Panc1 (cell line): Measurements from ENCODE around the gene SLIT1. TPM values are rescaled to one million over a fixed set of nuclear protein-coding genes. Genes with fewer than 3 reads are reported as not detected.

Experiments used
- ATAC-seq: fragments of 200-7000 bp; cut with Tn5 transposase; 2 replicates; pipeline ENCODE4 v1.9.1; 2020; ENCODE audit warnings: mild to moderate bottlenecking, moderate library complexity
- BruUV-seq: library from RNA; stranded (reverse); fragments of 400-500 nt; replicated peaks from 2 replicates; lab custom pipeline; 2021; lab: Mats Ljungman, UMichigan
- CTCF ChIA-PET: fragments of 300-600 bp; sonication (Branson Sonifier 250); formaldehyde crosslinking; loops from one replicate; lab custom pipeline; 2022; ENCODE audit warnings: antibody characterized with exemption; lab: Charles Lee
- POLR2A ChIA-PET: fragments of 300-600 bp; sonication (Branson Sonifier 250); formaldehyde crosslinking; loops from one replicate; lab custom pipeline; 2022; ENCODE audit warnings: antibody characterized with exemption; lab: Charles Lee
- DNase-seq: peaks from one replicate; pipeline ENCODE4 v3.0.0-alpha.2; 2010; ENCODE audit warnings: low read depth, low spot score
- H3K27ac ChIP-seq: 2 replicates; pipeline ENCODE4 v1.5.1; 2011; ENCODE audit warnings: mild to moderate bottlenecking, low read length, inconsistent platforms
- H3K27me3 ChIP-seq: fragments of 200-500 bp; sonication (Bioruptor generic); 2 replicates; pipeline ENCODE4 v1.6.0; 2014; ENCODE audit warnings: low read length, inconsistent platforms; ENCODE audit not compliant: control insufficient read depth, insufficient read depth
- H3K36me3 ChIP-seq: fragments of 200-500 bp; sonication (Bioruptor generic); 2 replicates; pipeline ENCODE4 v1.5.1; 2014; ENCODE audit warnings: inconsistent platforms, mild to moderate bottlenecking, low read length, moderate library complexity; ENCODE audit not compliant: control insufficient read depth, insufficient read depth
- H3K4me1 ChIP-seq: 2 replicates; pipeline ENCODE4 v1.5.1; 2011; ENCODE audit warnings: inconsistent platforms, mild to moderate bottlenecking, low read length, moderate library complexity; ENCODE audit not compliant: control insufficient read depth, insufficient read depth
- H3K4me3 ChIP-seq, 2 experiments: 2 replicates each; pipeline ENCODE4 v1.5.1; 2011 to 2012; ENCODE audit warnings: low read depth in 2 of 2, low read length in 2 of 2, mild to moderate bottlenecking in 2 of 2, inconsistent platforms in 1 of 2, moderate library complexity in 1 of 2
- H3K9me3 ChIP-seq: fragments of 200-500 bp; sonication (Bioruptor generic); 2 replicates; pipeline ENCODE4 v1.5.1; 2014; ENCODE audit warnings: low read depth, mild to moderate bottlenecking, inconsistent platforms, low read length, moderate library complexity; ENCODE audit not compliant: control insufficient read depth, insufficient read depth
- POLR2AphosphoS5 ChIP-seq: IDR thresholded peaks from 2 replicates; pipeline ENCODE4 v1.6.1; 2012; ENCODE audit warnings: mild to moderate bottlenecking, low read depth, low read length, moderate library complexity
- SIN3A ChIP-seq: IDR thresholded peaks from 2 replicates; pipeline ENCODE4 v1.6.1; 2012; ENCODE audit warnings: low read depth, mild to moderate bottlenecking, low read length, moderate library complexity, borderline replicate concordance; ENCODE audit not compliant: insufficient read depth
- TCF7L2 ChIP-seq: IDR thresholded peaks from 2 replicates; pipeline ENCODE4 v1.6.1; 2011; ENCODE audit warnings: mild to moderate bottlenecking, low read depth, low read length, inconsistent platforms
- in situ Hi-C: cut with HindIII; loops from 2 replicates; pipeline ENCODE4 v1.10.0; 2016; ENCODE audit warnings: low sequenced_read_pairs, low pct_unique_long_range_greater_than_20kb
- intact Hi-C: fragments of 100-400 bp; cut with micrococcal nuclease; formaldehyde crosslinking; loops from one replicate; pipeline ENCODE4 v1.10.0; 2022; ENCODE audit not compliant: unreplicated experiment
- total RNA-seq: library from RNA; stranded (reverse); gene quantifications from one replicate; pipeline ENCODE4 v1.2.1, GENCODE V29; 2021; ENCODE audit not compliant: unreplicated experiment
- TF ChIP-seq, protein P1 (sequence below): fragments of 450-650 bp; IDR thresholded peaks from 2 replicates; pipeline ENCODE4 v1.5.1; 2017; ENCODE audit warnings: mild to moderate bottlenecking
- TF ChIP-seq, protein P2 (sequence below), 2 experiments: IDR thresholded peaks; 2 replicates each; pipeline ENCODE4 v1.6.1; 2011 to 2012; ENCODE audit warnings: low read depth in 2 of 2, control low read depth in 1 of 2, low read length in 1 of 2, mild to moderate bottlenecking in 1 of 2, moderate library complexity in 1 of 2; ENCODE audit not compliant: insufficient read depth in 1 of 2

The SLIT1 gene
- total RNA-seq, 1 experiment from 2014 or later = 2.6 TPM

DNA sequence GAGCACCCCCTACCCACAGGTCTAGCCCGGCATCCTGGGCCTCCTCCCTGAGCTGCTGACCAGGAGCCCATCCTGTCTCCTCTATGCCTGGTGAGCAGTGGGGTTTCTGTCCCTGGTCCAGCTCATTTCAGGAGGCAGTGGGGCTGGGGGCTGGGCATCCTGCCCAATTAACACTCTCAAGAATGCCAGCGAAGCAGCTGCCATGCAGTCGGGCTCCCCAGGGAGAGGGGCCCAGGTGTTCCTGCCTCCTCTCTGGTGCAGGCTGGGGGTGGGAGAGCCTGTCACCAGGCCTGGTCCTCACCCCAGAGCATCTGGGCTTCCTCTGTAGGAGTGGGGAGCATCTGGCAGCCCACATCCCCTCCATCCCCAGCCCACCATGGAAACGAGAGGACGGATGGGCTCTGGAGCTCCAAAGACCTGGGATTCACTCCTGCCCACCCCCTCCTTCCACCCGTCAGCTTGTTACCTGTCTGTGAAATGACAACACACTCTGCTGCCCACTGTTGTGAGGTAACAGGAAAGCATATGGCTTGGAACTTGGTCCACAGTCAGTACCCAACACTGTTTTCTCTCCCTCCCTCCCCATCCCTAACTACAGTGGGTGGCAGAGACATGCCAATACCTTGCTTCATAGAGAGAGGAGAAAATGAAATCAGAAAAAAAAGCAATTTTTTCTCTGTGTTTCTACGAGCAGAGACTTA, 69.1 kb downstream of the SLIT1 start:
- ChIA-PET POLR2A (no interaction called here), CTCF (interaction anchor here (0.6 to 2.5 kb wide), 2 partner anchors 44 to 64 kb away, joined by 4 to 11 read pairs; no protein-coding TSS in a partner anchor)
- TF ChIP-seq SIN3A (no peak), POLR2AphosphoS5 (no peak), TCF7L2 (no peak)
- TF ChIP-seq, protein P1, sequence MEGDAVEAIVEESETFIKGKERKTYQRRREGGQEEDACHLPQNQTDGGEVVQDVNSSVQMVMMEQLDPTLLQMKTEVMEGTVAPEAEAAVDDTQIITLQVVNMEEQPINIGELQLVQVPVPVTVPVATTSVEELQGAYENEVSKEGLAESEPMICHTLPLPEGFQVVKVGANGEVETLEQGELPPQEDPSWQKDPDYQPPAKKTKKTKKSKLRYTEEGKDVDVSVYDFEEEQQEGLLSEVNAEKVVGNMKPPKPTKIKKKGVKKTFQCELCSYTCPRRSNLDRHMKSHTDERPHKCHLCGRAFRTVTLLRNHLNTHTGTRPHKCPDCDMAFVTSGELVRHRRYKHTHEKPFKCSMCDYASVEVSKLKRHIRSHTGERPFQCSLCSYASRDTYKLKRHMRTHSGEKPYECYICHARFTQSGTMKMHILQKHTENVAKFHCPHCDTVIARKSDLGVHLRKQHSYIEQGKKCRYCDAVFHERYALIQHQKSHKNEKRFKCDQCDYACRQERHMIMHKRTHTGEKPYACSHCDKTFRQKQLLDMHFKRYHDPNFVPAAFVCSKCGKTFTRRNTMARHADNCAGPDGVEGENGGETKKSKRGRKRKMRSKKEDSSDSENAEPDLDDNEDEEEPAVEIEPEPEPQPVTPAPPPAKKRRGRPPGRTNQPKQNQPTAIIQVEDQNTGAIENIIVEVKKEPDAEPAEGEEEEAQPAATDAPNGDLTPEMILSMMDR = no peak
- TF ChIP-seq, protein P2, sequence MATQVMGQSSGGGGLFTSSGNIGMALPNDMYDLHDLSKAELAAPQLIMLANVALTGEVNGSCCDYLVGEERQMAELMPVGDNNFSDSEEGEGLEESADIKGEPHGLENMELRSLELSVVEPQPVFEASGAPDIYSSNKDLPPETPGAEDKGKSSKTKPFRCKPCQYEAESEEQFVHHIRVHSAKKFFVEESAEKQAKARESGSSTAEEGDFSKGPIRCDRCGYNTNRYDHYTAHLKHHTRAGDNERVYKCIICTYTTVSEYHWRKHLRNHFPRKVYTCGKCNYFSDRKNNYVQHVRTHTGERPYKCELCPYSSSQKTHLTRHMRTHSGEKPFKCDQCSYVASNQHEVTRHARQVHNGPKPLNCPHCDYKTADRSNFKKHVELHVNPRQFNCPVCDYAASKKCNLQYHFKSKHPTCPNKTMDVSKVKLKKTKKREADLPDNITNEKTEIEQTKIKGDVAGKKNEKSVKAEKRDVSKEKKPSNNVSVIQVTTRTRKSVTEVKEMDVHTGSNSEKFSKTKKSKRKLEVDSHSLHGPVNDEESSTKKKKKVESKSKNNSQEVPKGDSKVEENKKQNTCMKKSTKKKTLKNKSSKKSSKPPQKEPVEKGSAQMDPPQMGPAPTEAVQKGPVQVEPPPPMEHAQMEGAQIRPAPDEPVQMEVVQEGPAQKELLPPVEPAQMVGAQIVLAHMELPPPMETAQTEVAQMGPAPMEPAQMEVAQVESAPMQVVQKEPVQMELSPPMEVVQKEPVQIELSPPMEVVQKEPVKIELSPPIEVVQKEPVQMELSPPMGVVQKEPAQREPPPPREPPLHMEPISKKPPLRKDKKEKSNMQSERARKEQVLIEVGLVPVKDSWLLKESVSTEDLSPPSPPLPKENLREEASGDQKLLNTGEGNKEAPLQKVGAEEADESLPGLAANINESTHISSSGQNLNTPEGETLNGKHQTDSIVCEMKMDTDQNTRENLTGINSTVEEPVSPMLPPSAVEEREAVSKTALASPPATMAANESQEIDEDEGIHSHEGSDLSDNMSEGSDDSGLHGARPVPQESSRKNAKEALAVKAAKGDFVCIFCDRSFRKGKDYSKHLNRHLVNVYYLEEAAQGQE (IDR thresholded peaks at IDR 0.05; ENCODE audit: insufficient read depth in 1 of 2, low read depth in 2 of 2, low read length in 1 of 2) = no peak
- no peaks in the 10 kb centered on the region for H3K9me3 ChIP-seq
- no peak overlapping the region for H3K27ac ChIP-seq
- H3K27me3 ChIP-seq = peaks cover 5% of the 10 kb centered on the region; the same call in 1 of the 2 replicates
- H3K4me3 ChIP-seq = no peak overlapping the region
- ATAC-seq = no peak
- BruUV-seq = no TSS peak
- DNase-seq = no peak
- in situ Hi-C loops (no loop called here), intact Hi-C loops (no loop called here)
- no peaks in the 10 kb centered on the region for H3K4me1 ChIP-seq
- no peaks in the 10 kb centered on the region for H3K36me3 ChIP-seq

DNA sequence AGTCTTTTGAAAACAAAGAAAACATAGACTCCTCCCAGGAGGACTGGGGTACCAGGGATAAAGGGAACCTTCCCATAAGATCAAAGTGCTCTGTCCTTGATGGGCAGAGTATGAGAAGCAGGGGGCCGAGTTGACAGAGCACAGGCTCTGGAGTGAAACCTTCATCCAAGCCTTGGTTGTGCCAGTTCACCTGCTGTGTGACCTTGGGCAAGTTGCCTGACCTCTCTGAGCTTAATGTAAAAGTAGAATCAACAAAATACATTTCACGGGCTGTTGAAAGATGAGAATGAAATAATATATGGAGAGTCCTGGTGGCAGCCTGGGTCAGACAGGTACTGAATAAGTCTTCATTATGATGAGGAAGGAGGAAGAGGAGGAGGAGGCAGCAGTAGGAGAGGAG, 69.9 kb downstream of the SLIT1 start:
- DNase-seq = no peak
- H3K9me3 ChIP-seq = no peaks in the 10 kb centered on the region
- ChIA-PET CTCF (interaction anchor here (2.5 kb wide), 1 partner anchor 43 kb away, joined by 11 read pairs; no protein-coding TSS in a partner anchor), POLR2A (no interaction called here)
- no peaks in the 10 kb centered on the region for H3K27me3 ChIP-seq
- in situ Hi-C loops = no loop called here
- TF ChIP-seq SIN3A (no peak), POLR2AphosphoS5 (no peak), TCF7L2 (no peak)
- TF ChIP-seq, protein P1 = no peak
- TF ChIP-seq, protein P2 (IDR thresholded peaks at IDR 0.05; ENCODE audit: insufficient read depth in 1 of 2, low read depth in 2 of 2, low read length in 1 of 2) = no peak
- no peak overlapping the region for H3K27ac ChIP-seq
- no peak for ATAC-seq
- BruUV-seq = no TSS peak
- intact Hi-C loops = no loop called here
- no peaks in the 10 kb centered on the region for H3K4me1 ChIP-seq
- H3K36me3 ChIP-seq = no peaks in the 10 kb centered on the region
- H3K4me3 ChIP-seq = no peak overlapping the region
